MCF 10A (cell line): ENCODE results near the gene ERAP2. TPM values are rescaled to one million over a fixed set of nuclear protein-coding genes. Genes with fewer than 3 reads are reported as not detected.

ENCODE experiments used
- BruUV-seq: library from RNA; stranded (reverse); fragments of 400-500 nt; replicated peaks from 2 replicates; lab custom pipeline; 2021; lab: Mats Ljungman, UMichigan
- CTCF ChIA-PET: fragments of 300-600 bp; sonication (Branson Sonifier 250); formaldehyde crosslinking; extraction: SDS; loops from one replicate; lab custom pipeline; 2021; ENCODE audit warnings: antibody characterized with exemption, inconsistent platforms; lab: Yijun Ruan, JAX
- POLR2A ChIA-PET: fragments of 300-600, 350-650 bp; sonication (Branson Sonifier 250); formaldehyde crosslinking; extraction: SDS; loops from one replicate; lab custom pipeline; 2020; ENCODE audit warnings: antibody characterized with exemption, inconsistent platforms; lab: Yijun Ruan, JAX
- DNase-seq: peaks from one replicate; pipeline ENCODE4 v3.0.0-alpha.2; 2018; ENCODE audit not compliant: unreplicated experiment
- H3K27ac Mint-ChIP-seq: one replicate; pipeline ENCODE4 v1.8.0; 2022; ENCODE audit warnings: mild to moderate bottlenecking, low read depth, mixed read lengths; ENCODE audit not compliant: unreplicated experiment
- H3K27me3 Mint-ChIP-seq: one replicate; pipeline ENCODE4 v1.8.0; 2022; ENCODE audit warnings: mixed read lengths; ENCODE audit not compliant: insufficient read depth, unreplicated experiment
- H3K36me3 Mint-ChIP-seq: one replicate; pipeline ENCODE4 v1.8.0; 2022; ENCODE audit warnings: mild to moderate bottlenecking, moderate library complexity, mixed read lengths; ENCODE audit not compliant: insufficient read depth, unreplicated experiment
- H3K4me1 Mint-ChIP-seq: one replicate; pipeline ENCODE4 v1.8.0; 2022; ENCODE audit warnings: mixed read lengths; ENCODE audit not compliant: insufficient read depth, unreplicated experiment
- H3K4me3 Mint-ChIP-seq: one replicate; pipeline ENCODE4 v1.8.0; 2022; ENCODE audit warnings: mild to moderate bottlenecking, moderate library complexity, mixed read lengths; ENCODE audit not compliant: unreplicated experiment
- H3K9me3 Mint-ChIP-seq: one replicate; pipeline ENCODE4 v1.8.0; 2022; ENCODE audit warnings: mixed read lengths; ENCODE audit not compliant: unreplicated experiment
- CTCF ChIP-seq: fragments of 200-600 bp; IDR thresholded peaks from one replicate; pipeline ENCODE4 v1.8.0; 2022; ENCODE audit warnings: antibody characterized with exemption, mild to moderate bottlenecking; ENCODE audit not compliant: unreplicated experiment
- intact Hi-C: fragments of 100-400 bp; cut with micrococcal nuclease; formaldehyde crosslinking; loops from 2 replicates; pipeline ENCODE4 v1.14.1; 2022
- total RNA-seq: library from RNA; stranded (reverse); gene quantifications from 2 replicates; pipeline ENCODE4 v1.2.3, GENCODE V29; 2022

Gene ERAP2
- total RNA-seq, 1 experiment from 2014 or later: 2.5 TPM

- Mint-ChIP-seq H3K4me1 (no peaks in the 10 kb centered on the region), H3K4me3 (no peak overlapping the region), H3K27me3 (no peaks in the 10 kb centered on the region), H3K27ac (no peak overlapping the region), H3K9me3 (no peaks in the 10 kb centered on the region), H3K36me3 (peaks cover 37% of the 10 kb centered on the region)
- no peak for DNase-seq
- no TSS peak for BruUV-seq
- intact Hi-C loops: no loop called here
- no peak for TF ChIP-seq CTCF
- CTCF ChIA-PET: no interaction called here
- POLR2A ChIA-PET: interaction anchor here (0.6 kb wide), 2 partner anchors 80 to 245 kb away, joined by 3 read pairs; no protein-coding TSS in a partner anchor
Observed at GRCh38 chr5:96905864-96906263, 29.6 kb downstream of the ERAP2 start.

DNA sequence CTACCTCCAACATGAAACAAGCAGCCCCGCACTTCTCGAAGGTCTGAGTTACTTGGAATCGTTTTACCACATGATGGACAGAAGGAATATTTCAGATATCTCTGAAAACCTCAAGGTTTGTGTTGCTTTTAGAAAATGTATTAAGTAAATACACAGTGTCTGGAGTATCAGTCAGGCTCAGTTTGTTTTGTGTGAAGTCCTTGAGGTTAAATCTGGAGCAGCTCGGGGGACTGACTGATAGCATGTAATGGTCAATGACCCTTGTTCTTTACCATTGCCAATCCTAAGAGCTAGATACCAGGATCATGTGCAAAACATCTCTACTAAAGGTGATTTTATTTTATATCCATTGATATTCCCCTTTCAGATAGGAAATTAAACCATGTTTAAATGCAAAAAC is 32.7 kb downstream of the ERAP2 start:
- POLR2A ChIA-PET: interaction anchor here (0.7 kb wide), 1 partner anchor 24 kb away, joined by 3 read pairs; no protein-coding TSS in a partner anchor
- H3K27ac Mint-ChIP-seq: no peak overlapping the region
- peaks cover 22% of the 10 kb centered on the region for H3K36me3 Mint-ChIP-seq
- H3K4me1 Mint-ChIP-seq: no peaks in the 10 kb centered on the region
- H3K9me3 Mint-ChIP-seq: no peaks in the 10 kb centered on the region
- no TSS peak for BruUV-seq
- intact Hi-C loops: no loop called here
- H3K4me3 Mint-ChIP-seq: no peak overlapping the region
- DNase-seq: no peak
- no peaks in the 10 kb centered on the region for H3K27me3 Mint-ChIP-seq
- CTCF ChIA-PET: interaction anchor here (0.6 to 0.9 kb wide), 2 partner anchors 9 to 15 kb away, joined by 4 read pairs; no protein-coding TSS in a partner anchor
- no peak for TF ChIP-seq CTCF

- intact Hi-C loops: no loop called here
- no peaks in the 10 kb centered on the region for H3K9me3 Mint-ChIP-seq
- no peak for TF ChIP-seq CTCF
- DNase-seq: no peak
- H3K4me1 Mint-ChIP-seq: no peaks in the 10 kb centered on the region
- no peaks in the 10 kb centered on the region for H3K27me3 Mint-ChIP-seq
- no peak overlapping the region for H3K4me3 Mint-ChIP-seq
- POLR2A ChIA-PET: no interaction called here
- CTCF ChIA-PET: interaction anchor here (0.7 kb wide), 1 partner anchor 83 kb away, joined by 4 read pairs; no protein-coding TSS in a partner anchor
- BruUV-seq: no TSS peak
- peaks cover 18% of the 10 kb centered on the region for H3K36me3 Mint-ChIP-seq
- no peak overlapping the region for H3K27ac Mint-ChIP-seq
Observed at GRCh38 chr5:96909435-96909834, 33.1 kb downstream of the ERAP2 start.

DNA sequence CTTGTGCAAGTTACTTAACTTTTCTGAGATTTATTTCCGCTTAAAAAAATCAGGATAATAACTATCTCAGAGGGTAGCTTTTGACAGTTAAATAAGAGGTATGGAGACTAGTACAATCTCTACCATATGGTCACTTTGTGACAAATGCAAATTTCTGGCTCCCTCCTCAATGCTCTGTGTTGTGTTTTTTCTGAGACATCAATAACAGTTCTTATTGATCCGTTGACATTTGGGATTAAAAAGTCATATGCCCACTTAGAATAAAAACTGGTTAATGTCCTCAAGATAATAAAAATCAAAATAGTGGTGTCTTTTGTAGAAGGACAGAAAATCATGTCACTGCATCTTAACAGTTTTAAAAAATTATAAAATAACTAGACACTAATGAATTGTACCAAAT is 34.8 kb downstream of the ERAP2 start:
- no peak overlapping the region for H3K4me3 Mint-ChIP-seq
- no peaks in the 10 kb centered on the region for H3K9me3 Mint-ChIP-seq
- CTCF ChIA-PET: interaction anchor here (0.6 kb wide), 1 partner anchor 39 kb away, joined by 5 read pairs; no protein-coding TSS in a partner anchor
- peaks cover 11% of the 10 kb centered on the region for H3K36me3 Mint-ChIP-seq
- POLR2A ChIA-PET: interaction anchor here (0.9 kb wide), 1 partner anchor 27 kb away, joined by 3 read pairs; no protein-coding TSS in a partner anchor
- no peak for TF ChIP-seq CTCF
- no TSS peak for BruUV-seq
- H3K27ac Mint-ChIP-seq: no peak overlapping the region
- intact Hi-C loops: no loop called here
- DNase-seq: no peak
- H3K4me1 Mint-ChIP-seq: no peaks in the 10 kb centered on the region
- no peaks in the 10 kb centered on the region for H3K27me3 Mint-ChIP-seq
